NCI-H345 treated with DMSO at 0.1 percent for 48 hours (cell line): ENCODE results near the gene ZNF112.

Source experiments
- DNase-seq: peaks from one replicate; lab custom pipeline; 2025; ENCODE audit not compliant: unreplicated experiment; lab: John Stamatoyannopoulos, UW

ZNF112 gene

GRCh38 chr19:44282846-44283245 is 73.6 kb downstream of the ZNF112 start:
- DNase-seq = no peak

GRCh38 chr19:44280916-44281315 is 75.6 kb downstream of the ZNF112 start:
- DNase-seq = no peak

- no peak for DNase-seq
Observed at GRCh38 chr19:44278181-44278690, 78.2 kb downstream of the ZNF112 start.

GRCh38 chr19:44277331-44277730 is 79.1 kb downstream of the ZNF112 start:
- DNase-seq = no peak
